Endothelial cell of umbilical vein (primary cell): ENCODE measurements around the gene FBXO21. TPM values are rescaled to one million over a fixed set of nuclear protein-coding genes. Genes with fewer than 3 reads are reported as not detected.

Experiments used
- BruUV-seq: library from RNA; stranded (reverse); fragments of 400-500 nt; replicated peaks from 2 replicates; lab custom pipeline; 2021; lab: Mats Ljungman, UMichigan
- CTCF ChIA-PET: fragments of 300-600, 350-600 bp; sonication (Branson Sonifier 250); formaldehyde crosslinking; loops from one replicate; lab custom pipeline; 2021; ENCODE audit warnings: antibody characterized with exemption, inconsistent platforms; lab: Charles Lee
- POLR2A ChIA-PET: fragments of 300-600, 350-600 bp; sonication (Branson Sonifier 250); formaldehyde crosslinking; loops from one replicate; lab custom pipeline; 2021; ENCODE audit warnings: antibody characterized with exemption, inconsistent platforms; lab: Charles Lee
- DNase-seq: peaks from one replicate; pipeline ENCODE4 v3.0.0-alpha.2; 2011; ENCODE audit warnings: low read depth, low spot score
- FAIRE-seq: peaks from 2 replicates; lab custom pipeline; 2011; peaks lifted over from hg19 to GRCh38; lab: Jason Lieb, UNC
- H2AFZ ChIP-seq: 2 replicates; pipeline ENCODE4 v1.6.0; 2012; ENCODE audit warnings: low read depth, low read length, control low read depth, inconsistent platforms
- H3K27ac ChIP-seq: 2 replicates; pipeline ENCODE4 v1.5.1; 2011; ENCODE audit warnings: low read depth, mild to moderate bottlenecking, control low read depth, low read length, moderate library complexity; ENCODE audit not compliant: insufficient read depth
- H3K27me3 ChIP-seq, 2 experiments: 2 replicates each; pipeline versions ENCODE4 v1.6.0 to v1.6.1; 2011; ENCODE audit warnings: low read length in 2 of 2, mixed read lengths in 1 of 2; ENCODE audit not compliant: control insufficient read depth in 2 of 2, insufficient read depth in 2 of 2
- H3K36me3 ChIP-seq, 2 experiments: 2 replicates in 1 of 2; 3 replicates in 1 of 2; pipeline ENCODE4 v1.5.1; 2011; ENCODE audit warnings: low read length in 2 of 2, mild to moderate bottlenecking in 1 of 2, moderate library complexity in 1 of 2; ENCODE audit not compliant: control insufficient read depth in 2 of 2, insufficient read depth in 2 of 2; ENCODE audit errors: extremely low read depth in 1 of 2
- H3K4me1 ChIP-seq: 3 replicates; pipeline ENCODE4 v1.5.1; 2011; ENCODE audit warnings: mild to moderate bottlenecking, low read length; ENCODE audit not compliant: control insufficient read depth, insufficient read depth; ENCODE audit errors: extremely low read depth
- H3K4me2 ChIP-seq: 2 replicates; pipeline ENCODE4 v1.6.1; 2011; ENCODE audit warnings: low read length, control low read depth, mixed read lengths; ENCODE audit not compliant: insufficient read depth
- H3K4me3 ChIP-seq, 3 experiments: fragments of 200-600 bp in 1 of 3; sonication (generic), shearing (Covaris generic) in 1 of 3; replicated peaks in 1 of 3; 2 replicates each; pipeline ENCODE4 v1.5.1; 2011 to 2016; ENCODE audit warnings: control low read depth in 3 of 3, low read length in 3 of 3, mild to moderate bottlenecking in 2 of 3, inconsistent platforms in 1 of 3, low read depth in 1 of 3, moderate library complexity in 1 of 3; ENCODE audit not compliant: insufficient read depth in 1 of 3
- H3K79me2 ChIP-seq: 2 replicates; pipeline ENCODE4 v1.6.0; 2012; ENCODE audit warnings: low read length, inconsistent platforms; ENCODE audit not compliant: control insufficient read depth, insufficient read depth
- H3K9ac ChIP-seq: replicated peaks from 2 replicates; pipeline ENCODE3; 2011; ENCODE audit warnings: low read length, control low read depth; ENCODE audit not compliant: insufficient read depth; ENCODE audit errors: extremely low read depth
- H3K9me1 ChIP-seq: replicated peaks from 3 replicates; pipeline ENCODE4 v1.6.0; 2011; ENCODE audit warnings: mild to moderate bottlenecking, low read length; ENCODE audit not compliant: control insufficient read depth, insufficient read depth; ENCODE audit errors: extremely low read depth
- H3K9me3 ChIP-seq: replicated peaks from 2 replicates; pipeline ENCODE4 v1.5.1; 2012; ENCODE audit warnings: low read length, inconsistent platforms; ENCODE audit not compliant: control insufficient read depth, insufficient read depth
- H4K20me1 ChIP-seq: replicated peaks from 2 replicates; pipeline ENCODE3; 2011; ENCODE audit warnings: mild to moderate bottlenecking, low read length; ENCODE audit not compliant: control insufficient read depth, insufficient read depth; ENCODE audit errors: extremely low read depth
- EZH2 ChIP-seq: IDR thresholded peaks from 2 replicates; pipeline ENCODE4 v1.6.1; 2012; ENCODE audit warnings: borderline replicate concordance, low read depth, mild to moderate bottlenecking, moderate library complexity, low read length, inconsistent platforms; ENCODE audit not compliant: severe bottlenecking
- FOS ChIP-seq: IDR thresholded peaks from 2 replicates; pipeline ENCODE4 v1.6.1; 2011; ENCODE audit warnings: mild to moderate bottlenecking, low read length, moderate library complexity, borderline replicate concordance; ENCODE audit not compliant: insufficient read depth
- GATA2 ChIP-seq: IDR thresholded peaks from 2 replicates; pipeline ENCODE4 v1.7.0; 2011; ENCODE audit warnings: low read depth, mild to moderate bottlenecking, moderate library complexity, mixed read lengths, low read length; ENCODE audit not compliant: insufficient read length, insufficient read depth
- JUN ChIP-seq: IDR thresholded peaks from 2 replicates; pipeline ENCODE4 v1.6.1; 2011; ENCODE audit warnings: borderline replicate concordance, low read depth; ENCODE audit not compliant: insufficient read length, insufficient read depth
- MYC ChIP-seq: IDR thresholded peaks from one replicate; pipeline ENCODE4 v1.6.1; 2011; ENCODE audit warnings: mild to moderate bottlenecking, low read depth, low read length
- POLR2A ChIP-seq: IDR thresholded peaks from 2 replicates; pipeline ENCODE4 v1.6.1; 2012; ENCODE audit warnings: low read depth, mild to moderate bottlenecking, control low read depth, low read length
- POLR2AphosphoS5 ChIP-seq: IDR thresholded peaks from 2 replicates; pipeline ENCODE4 v1.6.1; 2012; ENCODE audit warnings: low read depth, mild to moderate bottlenecking, control low read depth, low read length, moderate library complexity; ENCODE audit not compliant: insufficient read depth
- dilution Hi-C: fragments of 300-500 bp; cut with MboI; formaldehyde crosslinking; loops from one replicate; pipeline ENCODE4 v1.15.0; 2019; ENCODE audit warnings: low sequenced_read_pairs; ENCODE audit not compliant: extremely low pct_ligation_motif_present
- intact Hi-C: fragments of 100-400 bp; cut with micrococcal nuclease; formaldehyde crosslinking; loops from one replicate; pipeline ENCODE4 v1.10.0; 2022
- polyA plus RNA-seq, 4 experiments: library from polyadenylated mRNA; depleted of rRNA in 3 of 4; stranded (reverse) in 3 of 4; unstranded in 1 of 4; fragments of >200 nt; gene quantifications; 2 replicates each; pipeline versions ENCODE4 v1.2.1 to v1.2.3, GENCODE V29; 2011 to 2012; ENCODE audit warnings: missing spikeins in 1 of 4
- total RNA-seq: library from RNA; stranded (reverse); gene quantifications from 2 replicates; pipeline ENCODE4 v1.2.3, GENCODE V29; 2021
- TF ChIP-seq, protein P1 (sequence below): IDR thresholded peaks from 2 replicates; pipeline ENCODE4 v1.6.1; 2011; ENCODE audit not compliant: insufficient read depth, insufficient read length
- TF ChIP-seq, protein P2 (sequence below), 2 donors: IDR thresholded peaks; 1 replicate in 1 of 2; 2 replicates in 1 of 2; pipeline ENCODE4 v1.5.1; 2011; ENCODE audit warnings: low read length in 2 of 2, mild to moderate bottlenecking in 2 of 2, moderate library complexity in 2 of 2, control low read depth in 1 of 2, inconsistent platforms in 1 of 2, low read depth in 1 of 2; ENCODE audit not compliant: insufficient read depth in 1 of 2; ENCODE audit errors: extremely low read depth in 1 of 2

FBXO21 gene
- total and polyA plus RNA-seq, 2 donors (not counting 3 experiments of a cell fraction or from before 2014, with no cell fraction given): 41.6 to 66.7 TPM

- FAIRE-seq (peak; percentile 48), DNase-seq (no peak)
- Histone ChIP-seq H3K9ac (no peak overlapping the region), H3K4me3 (no peak overlapping the region), H3K27me3 (no peaks in the 10 kb centered on the region), H3K9me3 (no peaks in the 10 kb centered on the region), H3K36me3 (peaks cover 0 to 18% of the 10 kb centered on the region in 2 experiments), H3K4me2 (no peak overlapping the region), H3K79me2 (no peaks in the 10 kb centered on the region), H4K20me1 (no peaks in the 10 kb centered on the region), H2AFZ (no peak overlapping the region), H3K27ac (no peak overlapping the region), H3K9me1 (no peaks in the 10 kb centered on the region), H3K4me1 (peaks cover 2% of the 10 kb centered on the region)
- no TSS peak for BruUV-seq
- intact Hi-C loops (no loop called here), dilution Hi-C loops (no loop called here)
- TF ChIP-seq POLR2A: no peak
- no peak for TF ChIP-seq POLR2AphosphoS5
- TF ChIP-seq MYC: no peak
- TF ChIP-seq GATA2: no peak
- no peak for TF ChIP-seq FOS
- TF ChIP-seq, protein P1, sequence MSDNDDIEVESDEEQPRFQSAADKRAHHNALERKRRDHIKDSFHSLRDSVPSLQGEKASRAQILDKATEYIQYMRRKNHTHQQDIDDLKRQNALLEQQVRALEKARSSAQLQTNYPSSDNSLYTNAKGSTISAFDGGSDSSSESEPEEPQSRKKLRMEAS: no peak
- no peak for TF ChIP-seq JUN
- no peak for TF ChIP-seq EZH2
- TF ChIP-seq, protein P2, sequence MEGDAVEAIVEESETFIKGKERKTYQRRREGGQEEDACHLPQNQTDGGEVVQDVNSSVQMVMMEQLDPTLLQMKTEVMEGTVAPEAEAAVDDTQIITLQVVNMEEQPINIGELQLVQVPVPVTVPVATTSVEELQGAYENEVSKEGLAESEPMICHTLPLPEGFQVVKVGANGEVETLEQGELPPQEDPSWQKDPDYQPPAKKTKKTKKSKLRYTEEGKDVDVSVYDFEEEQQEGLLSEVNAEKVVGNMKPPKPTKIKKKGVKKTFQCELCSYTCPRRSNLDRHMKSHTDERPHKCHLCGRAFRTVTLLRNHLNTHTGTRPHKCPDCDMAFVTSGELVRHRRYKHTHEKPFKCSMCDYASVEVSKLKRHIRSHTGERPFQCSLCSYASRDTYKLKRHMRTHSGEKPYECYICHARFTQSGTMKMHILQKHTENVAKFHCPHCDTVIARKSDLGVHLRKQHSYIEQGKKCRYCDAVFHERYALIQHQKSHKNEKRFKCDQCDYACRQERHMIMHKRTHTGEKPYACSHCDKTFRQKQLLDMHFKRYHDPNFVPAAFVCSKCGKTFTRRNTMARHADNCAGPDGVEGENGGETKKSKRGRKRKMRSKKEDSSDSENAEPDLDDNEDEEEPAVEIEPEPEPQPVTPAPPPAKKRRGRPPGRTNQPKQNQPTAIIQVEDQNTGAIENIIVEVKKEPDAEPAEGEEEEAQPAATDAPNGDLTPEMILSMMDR (IDR thresholded peaks at IDR 0.05; ENCODE audit: extremely low read depth in 1 of 2, insufficient read depth in 1 of 2, low read depth in 1 of 2, low read length in 2 of 2): no peak
- ChIA-PET CTCF (no interaction called here), POLR2A (no interaction called here)
Measured at GRCh38 chr12:117147639-117148038, 42.6 kb downstream of the FBXO21 start.
